HG03354 (cell line): Measurements from ENCODE around the gene C1QTNF9B.

Experiments used
- ATAC-seq: cut with Tn5 transposase; IDR thresholded peaks from one replicate; pipeline ENCODE4 v1.9.1; 2021; ENCODE audit warnings: mild to moderate bottlenecking; ENCODE audit not compliant: unreplicated experiment, poor library complexity, severe bottlenecking

Gene C1QTNF9B

GRCh38 chr13:23865906-23866305 lies 31.4 kb downstream of the C1QTNF9B start:
- ATAC-seq = no peak

- no peak for ATAC-seq
These were observed 32.3 kb downstream of the C1QTNF9B start for GRCh38 chr13:23865026-23865425.

- no peak for ATAC-seq
These were observed 36.0 kb downstream of the C1QTNF9B start for GRCh38 chr13:23861310-23861709.

GRCh38 chr13:23859904-23860303 lies 37.4 kb downstream of the C1QTNF9B start:
- ATAC-seq = no peak

GRCh38 chr13:23859455-23859854 lies 37.8 kb downstream of the C1QTNF9B start:
- no peak for ATAC-seq

- no peak for ATAC-seq
These were observed 38.8 kb downstream of the C1QTNF9B start for GRCh38 chr13:23858546-23858945.

GRCh38 chr13:23856008-23856750 lies 41.1 kb downstream of the C1QTNF9B start:
- ATAC-seq = no peak

- no peak for ATAC-seq
These were observed 41.9 kb downstream of the C1QTNF9B start for GRCh38 chr13:23855360-23855759.

GRCh38 chr13:23852351-23852750 lies 45.0 kb downstream of the C1QTNF9B start:
- peak; percentile 53 for ATAC-seq

GRCh38 chr13:23851106-23851505 lies 46.2 kb downstream of the C1QTNF9B start:
- no peak for ATAC-seq

- no peak for ATAC-seq
These were observed 47.2 kb downstream of the C1QTNF9B start for GRCh38 chr13:23850134-23850533.

- no peak for ATAC-seq
These were observed 47.6 kb downstream of the C1QTNF9B start for GRCh38 chr13:23849670-23850069.

GRCh38 chr13:23848646-23849141 lies 48.6 kb downstream of the C1QTNF9B start:
- ATAC-seq = no peak

GRCh38 chr13:23848019-23848418 lies 49.3 kb downstream of the C1QTNF9B start:
- no peak for ATAC-seq

GRCh38 chr13:23847497-23847896 lies 49.8 kb downstream of the C1QTNF9B start:
- ATAC-seq = no peak

GRCh38 chr13:23845105-23845725 lies 52.1 kb downstream of the C1QTNF9B start:
- ATAC-seq = peak; percentile 24

GRCh38 chr13:23844132-23844531 lies 53.2 kb downstream of the C1QTNF9B start:
- no peak for ATAC-seq

GRCh38 chr13:23843436-23843835 lies 53.9 kb downstream of the C1QTNF9B start:
- ATAC-seq = no peak

- ATAC-seq = no peak
These were observed 54.9 kb downstream of the C1QTNF9B start for GRCh38 chr13:23842406-23842805.
